Measurements from ENCODE around the gene GCNT2.

The GCNT2 gene

GRCh38 chr6:10540073-10540746, 19.1 kb downstream of the GCNT2 start:
- TF ChIP-seq CTCF (IDR thresholded peaks at IDR 0.05; ENCODE audit: insufficient read depth, missing control alignments) = no peak
- no peak for FAIRE-seq
- DNase-seq (ENCODE audit: insufficient read length, low spot score) = no peak

- FAIRE-seq = no peak
- no peak for TF ChIP-seq CTCF (IDR thresholded peaks at IDR 0.05; ENCODE audit: insufficient read depth, missing control alignments)
Observed at GRCh38 chr6:10541591-10541990, 20.4 kb downstream of the GCNT2 start.

GRCh38 chr6:10542213-10542612, 21.1 kb downstream of the GCNT2 start:
- DNase-seq (ENCODE audit: insufficient read length, low spot score) = no peak
- no peak for TF ChIP-seq CTCF (IDR thresholded peaks at IDR 0.05; ENCODE audit: insufficient read depth, missing control alignments)
- no peak for FAIRE-seq

More at GRCh38 chr6:10541591-10541990, 20.4 kb downstream of the GCNT2 start:
- DNase-seq (ENCODE audit: insufficient read length, low spot score) = no peak

GRCh38 chr6:10543488-10543887, 22.3 kb downstream of the GCNT2 start:
- FAIRE-seq (no peak), DNase-seq (ENCODE audit: insufficient read length, low spot score) (no peak)
- no peak for TF ChIP-seq CTCF (IDR thresholded peaks at IDR 0.05; ENCODE audit: insufficient read depth, missing control alignments)

GRCh38 chr6:10545482-10545881, 24.3 kb downstream of the GCNT2 start:
- FAIRE-seq (no peak), DNase-seq (ENCODE audit: insufficient read length, low spot score) (no peak)
- no peak for TF ChIP-seq CTCF (IDR thresholded peaks at IDR 0.05; ENCODE audit: insufficient read depth, missing control alignments)

GRCh38 chr6:10547809-10548208, 26.7 kb downstream of the GCNT2 start:
- FAIRE-seq (no peak), DNase-seq (ENCODE audit: insufficient read length, low spot score) (no peak)
- no peak for TF ChIP-seq CTCF (IDR thresholded peaks at IDR 0.05; ENCODE audit: insufficient read depth, missing control alignments)

GRCh38 chr6:10550764-10551163, 29.6 kb downstream of the GCNT2 start:
- DNase-seq (ENCODE audit: insufficient read length, low spot score) (no peak), FAIRE-seq (no peak)
- TF ChIP-seq CTCF (IDR thresholded peaks at IDR 0.05; ENCODE audit: insufficient read depth, missing control alignments) = no peak

Data from D721Med (cell line).